ENCODE measurements around the gene SPAAR. TPM values are rescaled to one million over a fixed set of nuclear protein-coding genes. Genes with fewer than 3 reads are reported as not detected.

Gene SPAAR
- total RNA-seq = not detected
- polyA plus RNA-seq = not detected

GRCh38 chr9:35909274-35909673, at the start of gene SPAAR:
TSS of gene SPAAR (plus strand) at chr9:35909490. CDS start at chr9:35910464, 974 bp downstream.
- Histone ChIP-seq H3K27ac (ENCODE audit: insufficient read depth, low read length, poor library complexity, severe bottlenecking) (peak within 1 kb of the TSS; percentile 61), H3K4me3 (ENCODE audit: low read depth, low read length) (no peak within 1 kb of the TSS), H3K27me3 (ENCODE audit: control insufficient read depth, insufficient read depth, low read length) (no peaks in the 10 kb centered on the region), H3K9me3 (ENCODE audit: control insufficient read depth in 2 of 2, low read length in 2 of 2) (no peaks in the 10 kb centered on the region), H3K36me3 (ENCODE audit: control insufficient read depth, insufficient read depth, low read length) (no peaks in the 10 kb centered on the region), H3K4me1 (ENCODE audit: control insufficient read depth, insufficient read depth, low read length, poor library complexity, severe bottlenecking) (peaks cover 62% of the 10 kb centered on the region)
- no peaks in the 10 kb centered on the region for H3K36me3 Mint-ChIP-seq
- H3K4me1 Mint-ChIP-seq = peaks cover 15 to 68% (median 26%) of the 10 kb centered on the region in 4 donors
- ATAC-seq (ENCODE audit: low read depth in 2 of 2) (no peak), DNase-seq (no peak)
- peak within 1 kb of the TSS in 3 of 4 donors; percentile 59 to 85 (median 84) for H3K4me3 Mint-ChIP-seq
- H3K27ac Mint-ChIP-seq = peak within 1 kb of the TSS; percentile 92 to 98 (median 95)
- peaks cover 4% of the 10 kb centered on the region for H3K27me3 Mint-ChIP-seq
- H3K9me3 Mint-ChIP-seq = no peaks in the 10 kb centered on the region

GRCh38 chr9:35859990-35860339, 49.3 kb upstream of the SPAAR start:
- Mint-ChIP-seq H3K4me1 (peaks cover 0 to 3% (median 0%) of the 10 kb centered on the region in 4 donors), H3K9me3 (no peaks in the 10 kb centered on the region), H3K27ac (no peak overlapping the region), H3K4me3 (no peak overlapping the region), H3K27me3 (peaks cover 23% of the 10 kb centered on the region), H3K36me3 (no peaks in the 10 kb centered on the region)
- H3K4me1 ChIP-seq (ENCODE audit: control insufficient read depth, insufficient read depth, low read length, poor library complexity, severe bottlenecking) = no peaks in the 10 kb centered on the region
- ATAC-seq (ENCODE audit: low read depth in 2 of 2) (no peak), DNase-seq (no peak)
- no peak overlapping the region for H3K4me3 ChIP-seq (ENCODE audit: low read depth, low read length)
- H3K9me3 ChIP-seq (ENCODE audit: control insufficient read depth in 2 of 2, low read length in 2 of 2) = no peaks in the 10 kb centered on the region
- no peak overlapping the region for H3K27ac ChIP-seq (ENCODE audit: insufficient read depth, low read length, poor library complexity, severe bottlenecking)
- H3K36me3 ChIP-seq (ENCODE audit: control insufficient read depth, insufficient read depth, low read length) = no peaks in the 10 kb centered on the region
- peaks cover 8% of the 10 kb centered on the region for H3K27me3 ChIP-seq (ENCODE audit: control insufficient read depth, insufficient read depth, low read length)

- no peaks in the 10 kb centered on the region for H3K4me1 ChIP-seq (ENCODE audit: control insufficient read depth, insufficient read depth, low read length, poor library complexity, severe bottlenecking)
- no peak overlapping the region for H3K27ac ChIP-seq (ENCODE audit: insufficient read depth, low read length, poor library complexity, severe bottlenecking)
- H3K36me3 ChIP-seq (ENCODE audit: control insufficient read depth, insufficient read depth, low read length) = no peaks in the 10 kb centered on the region
- Mint-ChIP-seq H3K27me3 (peaks cover 12% of the 10 kb centered on the region), H3K4me1 (peaks cover 0 to 3% (median 0%) of the 10 kb centered on the region in 4 donors), H3K4me3 (no peak overlapping the region), H3K36me3 (no peaks in the 10 kb centered on the region), H3K9me3 (no peaks in the 10 kb centered on the region), H3K27ac (peak overlapping the region in 1 of 3 donors; percentile 47)
- peaks cover 8% of the 10 kb centered on the region for H3K27me3 ChIP-seq (ENCODE audit: control insufficient read depth, insufficient read depth, low read length)
- no peak overlapping the region for H3K4me3 ChIP-seq (ENCODE audit: low read depth, low read length)
- ATAC-seq (ENCODE audit: low read depth in 2 of 2) (no peak), DNase-seq (no peak)
- H3K9me3 ChIP-seq (ENCODE audit: control insufficient read depth in 2 of 2, low read length in 2 of 2) = no peaks in the 10 kb centered on the region
Observed at GRCh38 chr9:35861161-35861897, 48.0 kb upstream of the SPAAR start.

- Mint-ChIP-seq H3K9me3 (no peaks in the 10 kb centered on the region), H3K4me1 (peaks cover 0 to 2% (median 0%) of the 10 kb centered on the region in 4 donors), H3K36me3 (no peaks in the 10 kb centered on the region), H3K27ac (no peak overlapping the region), H3K27me3 (peaks cover 12% of the 10 kb centered on the region), H3K4me3 (no peak overlapping the region)
- no peaks in the 10 kb centered on the region for H3K9me3 ChIP-seq (ENCODE audit: control insufficient read depth in 2 of 2, low read length in 2 of 2)
- peaks cover 8% of the 10 kb centered on the region for H3K27me3 ChIP-seq (ENCODE audit: control insufficient read depth, insufficient read depth, low read length)
- DNase-seq (no peak), ATAC-seq (ENCODE audit: low read depth in 2 of 2) (no peak)
- H3K36me3 ChIP-seq (ENCODE audit: control insufficient read depth, insufficient read depth, low read length) = no peaks in the 10 kb centered on the region
- H3K4me3 ChIP-seq (ENCODE audit: low read depth, low read length) = no peak overlapping the region
- no peaks in the 10 kb centered on the region for H3K4me1 ChIP-seq (ENCODE audit: control insufficient read depth, insufficient read depth, low read length, poor library complexity, severe bottlenecking)
- H3K27ac ChIP-seq (ENCODE audit: insufficient read depth, low read length, poor library complexity, severe bottlenecking) = no peak overlapping the region
Observed at GRCh38 chr9:35862328-35862727, 47.0 kb upstream of the SPAAR start.

- H3K27me3 ChIP-seq (ENCODE audit: control insufficient read depth, insufficient read depth, low read length) = peaks cover 8% of the 10 kb centered on the region
- H3K27ac ChIP-seq (ENCODE audit: insufficient read depth, low read length, poor library complexity, severe bottlenecking) = no peak overlapping the region
- no peaks in the 10 kb centered on the region for H3K36me3 Mint-ChIP-seq
- H3K27me3 Mint-ChIP-seq = peaks cover 12% of the 10 kb centered on the region
- no peaks in the 10 kb centered on the region for H3K4me1 ChIP-seq (ENCODE audit: control insufficient read depth, insufficient read depth, low read length, poor library complexity, severe bottlenecking)
- H3K36me3 ChIP-seq (ENCODE audit: control insufficient read depth, insufficient read depth, low read length) = no peaks in the 10 kb centered on the region
- no peaks in the 10 kb centered on the region for H3K4me1 Mint-ChIP-seq
- no peak overlapping the region for H3K27ac Mint-ChIP-seq
- no peaks in the 10 kb centered on the region for H3K9me3 ChIP-seq (ENCODE audit: control insufficient read depth in 2 of 2, low read length in 2 of 2)
- no peak overlapping the region for H3K4me3 ChIP-seq (ENCODE audit: low read depth, low read length)
- ATAC-seq (ENCODE audit: low read depth in 2 of 2) = no peak
- no peak for DNase-seq
- H3K4me3 Mint-ChIP-seq = no peak overlapping the region
- no peaks in the 10 kb centered on the region for H3K9me3 Mint-ChIP-seq
Observed at GRCh38 chr9:35863583-35863982, 45.7 kb upstream of the SPAAR start.

GRCh38 chr9:35864695-35865255, 44.5 kb upstream of the SPAAR start:
- Mint-ChIP-seq H3K4me1 (no peaks in the 10 kb centered on the region), H3K27ac (no peak overlapping the region), H3K27me3 (peaks cover 12% of the 10 kb centered on the region), H3K9me3 (no peaks in the 10 kb centered on the region), H3K4me3 (no peak overlapping the region), H3K36me3 (no peaks in the 10 kb centered on the region)
- no peak overlapping the region for H3K4me3 ChIP-seq (ENCODE audit: low read depth, low read length)
- DNase-seq (no peak), ATAC-seq (ENCODE audit: low read depth in 2 of 2) (no peak)
- peaks cover 8% of the 10 kb centered on the region for H3K27me3 ChIP-seq (ENCODE audit: control insufficient read depth, insufficient read depth, low read length)
- H3K36me3 ChIP-seq (ENCODE audit: control insufficient read depth, insufficient read depth, low read length) = no peaks in the 10 kb centered on the region
- H3K4me1 ChIP-seq (ENCODE audit: control insufficient read depth, insufficient read depth, low read length, poor library complexity, severe bottlenecking) = no peaks in the 10 kb centered on the region
- no peak overlapping the region for H3K27ac ChIP-seq (ENCODE audit: insufficient read depth, low read length, poor library complexity, severe bottlenecking)
- H3K9me3 ChIP-seq (ENCODE audit: control insufficient read depth in 2 of 2, low read length in 2 of 2) = no peaks in the 10 kb centered on the region

GRCh38 chr9:35867538-35867937, 41.8 kb upstream of the SPAAR start:
- H3K4me1 Mint-ChIP-seq = peaks cover 0 to 4% (median 0%) of the 10 kb centered on the region in 4 donors
- H3K27ac ChIP-seq (ENCODE audit: insufficient read depth, low read length, poor library complexity, severe bottlenecking) = no peak overlapping the region
- H3K4me3 ChIP-seq (ENCODE audit: low read depth, low read length) = no peak overlapping the region
- no peaks in the 10 kb centered on the region for H3K36me3 ChIP-seq (ENCODE audit: control insufficient read depth, insufficient read depth, low read length)
- peaks cover 2% of the 10 kb centered on the region for H3K27me3 ChIP-seq (ENCODE audit: control insufficient read depth, insufficient read depth, low read length)
- H3K27ac Mint-ChIP-seq = no peak overlapping the region
- ATAC-seq (ENCODE audit: low read depth in 2 of 2) (no peak), DNase-seq (no peak)
- no peaks in the 10 kb centered on the region for H3K9me3 ChIP-seq (ENCODE audit: control insufficient read depth in 2 of 2, low read length in 2 of 2)
- no peaks in the 10 kb centered on the region for H3K36me3 Mint-ChIP-seq
- peaks cover 5% of the 10 kb centered on the region for H3K27me3 Mint-ChIP-seq
- no peaks in the 10 kb centered on the region for H3K4me1 ChIP-seq (ENCODE audit: control insufficient read depth, insufficient read depth, low read length, poor library complexity, severe bottlenecking)
- H3K9me3 Mint-ChIP-seq = no peaks in the 10 kb centered on the region
- H3K4me3 Mint-ChIP-seq = no peak overlapping the region

- no peak overlapping the region for H3K4me3 Mint-ChIP-seq
- Histone ChIP-seq H3K36me3 (ENCODE audit: control insufficient read depth, insufficient read depth, low read length) (no peaks in the 10 kb centered on the region), H3K27me3 (ENCODE audit: control insufficient read depth, insufficient read depth, low read length) (no peaks in the 10 kb centered on the region), H3K4me3 (ENCODE audit: low read depth, low read length) (no peak overlapping the region), H3K4me1 (ENCODE audit: control insufficient read depth, insufficient read depth, low read length, poor library complexity, severe bottlenecking) (no peaks in the 10 kb centered on the region), H3K9me3 (ENCODE audit: control insufficient read depth in 2 of 2, low read length in 2 of 2) (no peaks in the 10 kb centered on the region), H3K27ac (ENCODE audit: insufficient read depth, low read length, poor library complexity, severe bottlenecking) (no peak overlapping the region)
- no peaks in the 10 kb centered on the region for H3K9me3 Mint-ChIP-seq
- no peaks in the 10 kb centered on the region for H3K36me3 Mint-ChIP-seq
- no peak for ATAC-seq (ENCODE audit: low read depth in 2 of 2)
- H3K27me3 Mint-ChIP-seq = peaks cover 9% of the 10 kb centered on the region
- DNase-seq = no peak
- peaks cover 0 to 6% (median 0%) of the 10 kb centered on the region in 4 donors for H3K4me1 Mint-ChIP-seq
- no peak overlapping the region for H3K27ac Mint-ChIP-seq
Observed at GRCh38 chr9:35868933-35869332, 40.4 kb upstream of the SPAAR start.
